HG02970 (cell line): ENCODE measurements around the gene AGER.
"Not testable (repeated sequence)": the region's sequence is repeated elsewhere in the genome, so short reads cannot be mapped to it uniquely, and the experiment has no call there.

ENCODE experiments used
- ATAC-seq: cut with Tn5 transposase; IDR thresholded peaks from one replicate; pipeline ENCODE4 v1.9.1; 2021; ENCODE audit warnings: mild to moderate bottlenecking, moderate library complexity, moderate number of reproducible peaks; ENCODE audit not compliant: unreplicated experiment, low FRiP score

AGER gene

DNA sequence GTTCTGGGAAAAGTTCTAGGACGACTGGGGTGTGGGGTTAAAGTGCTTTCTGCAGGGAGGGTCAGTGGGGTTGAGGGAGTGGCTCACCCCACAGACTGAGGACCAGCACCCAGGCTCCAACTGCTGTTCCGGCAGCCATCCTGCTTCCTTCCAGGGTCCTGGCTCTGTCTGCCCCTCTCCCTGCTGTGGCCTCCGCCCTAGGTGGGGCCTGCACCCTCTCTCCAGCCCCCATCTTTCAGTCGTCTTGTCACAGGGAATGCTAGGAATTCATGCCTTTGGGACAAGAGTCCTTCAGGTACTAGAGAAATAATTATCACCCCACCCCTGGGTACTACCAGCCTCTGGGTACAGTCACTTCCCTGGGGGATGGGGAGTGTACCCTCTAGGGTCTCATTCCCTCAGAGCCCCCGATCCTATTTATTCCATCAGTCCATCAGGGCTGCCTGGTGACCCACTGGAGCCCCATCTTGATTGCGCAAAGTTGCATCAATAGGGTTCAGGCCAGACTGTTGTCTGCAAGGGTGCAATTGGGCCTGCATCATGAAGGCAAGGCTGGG is at the start of gene AGER:
TSS of gene AGER (minus strand) at position 170 of the 557 bp plus-strand sequence. CDS start at position 139, 31 bp downstream.
- no peak for ATAC-seq

GRCh38 chr6:32226434-32226833 is 42.4 kb upstream of the AGER start:
- ATAC-seq: no peak

- ATAC-seq: no peak
Observed at GRCh38 chr6:32224696-32225095, 40.6 kb upstream of the AGER start.

- no peak for ATAC-seq
Observed at GRCh38 chr6:32223258-32224235, 39.5 kb upstream of the AGER start, which contains the start of gene NOTCH4. Gene NOTCH4 (minus strand): TSS chr6:32224067. CDS start chr6:32223928, 139 bp downstream.

DNA sequence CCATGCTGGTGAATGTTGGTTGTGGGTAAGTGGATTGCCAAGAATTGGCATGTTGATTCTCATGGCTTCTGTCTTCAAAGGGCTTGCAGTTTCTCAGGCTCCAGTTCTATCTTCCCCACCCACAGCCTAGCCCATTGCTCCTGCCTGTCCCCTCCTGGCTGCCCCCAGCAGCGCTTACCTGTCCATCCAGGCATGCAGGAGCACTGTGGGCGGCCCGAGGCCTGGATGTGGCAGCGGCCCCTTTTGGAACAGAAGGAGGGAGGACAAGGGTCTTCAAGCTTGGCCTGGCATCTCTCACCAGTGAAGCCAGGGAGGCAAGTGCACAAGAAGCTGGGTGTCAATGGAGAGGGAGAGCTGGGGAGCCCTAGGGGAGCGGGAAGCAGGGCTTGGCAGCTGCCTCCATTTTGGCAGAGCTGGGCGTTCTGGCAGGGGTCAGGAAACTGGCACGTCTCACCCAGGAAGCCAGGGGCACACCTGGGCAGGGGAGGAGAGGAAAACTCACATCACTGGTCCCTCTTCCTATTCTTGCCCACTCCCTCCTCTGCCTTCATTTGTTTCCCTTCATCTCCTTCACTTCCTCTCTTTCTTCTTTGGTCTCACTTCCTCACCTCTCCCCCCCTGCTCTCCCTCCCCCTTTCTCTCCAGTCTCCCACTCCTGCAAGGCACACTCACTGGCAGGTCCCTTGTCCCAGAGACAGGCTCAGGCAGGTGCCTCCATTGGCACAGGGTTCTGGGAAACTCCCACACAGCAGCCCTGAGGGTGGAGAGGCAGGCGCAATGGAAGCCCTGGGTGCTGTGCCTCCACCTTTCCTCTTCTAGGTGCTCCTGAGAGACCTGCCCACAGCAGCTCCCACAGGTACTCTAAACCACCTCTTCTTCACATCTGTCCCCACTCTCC is 38.5 kb upstream of the AGER start:
- ATAC-seq: no peak

DNA sequence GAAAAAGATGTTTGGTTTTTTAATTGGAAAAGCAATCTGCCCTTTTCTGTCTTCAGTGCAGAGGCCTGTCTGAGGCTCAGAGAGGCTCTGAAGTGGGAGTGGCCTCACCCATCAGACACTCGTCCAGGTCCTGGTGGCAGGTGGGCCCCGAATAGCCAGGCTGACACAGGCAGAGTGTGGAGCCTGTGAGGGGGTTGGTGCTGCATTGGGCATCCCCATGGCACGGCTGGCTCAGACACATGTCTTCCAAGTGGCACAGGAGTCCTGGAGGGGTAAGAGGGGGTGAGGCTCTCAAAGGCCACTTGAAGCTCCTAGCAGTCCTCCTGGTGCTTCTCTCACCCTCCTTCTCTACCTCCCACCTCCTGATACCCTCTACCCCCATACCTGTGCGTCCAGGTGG is 36.0 kb upstream of the AGER start:
- ATAC-seq: no peak

DNA sequence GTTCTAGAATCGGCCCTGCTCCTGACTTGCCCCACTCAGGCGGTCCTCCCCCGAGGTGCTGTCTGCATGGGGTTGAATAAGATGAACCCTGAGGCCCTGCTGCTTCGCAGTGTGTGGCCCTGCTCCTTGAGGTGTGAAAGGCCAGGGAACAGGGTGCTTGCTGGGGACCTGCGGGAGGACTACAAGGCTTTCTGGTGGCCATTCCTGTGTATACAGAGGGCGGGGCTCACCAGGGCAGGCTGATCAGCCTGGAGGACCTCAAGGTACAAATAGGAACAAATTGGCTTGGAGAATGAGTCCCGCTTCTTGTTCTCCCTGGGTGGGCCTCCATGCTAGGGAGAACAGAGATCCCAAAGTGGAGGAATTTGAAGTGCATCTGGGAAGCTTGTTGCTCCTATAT is 34.1 kb upstream of the AGER start:
- ATAC-seq: no peak

DNA sequence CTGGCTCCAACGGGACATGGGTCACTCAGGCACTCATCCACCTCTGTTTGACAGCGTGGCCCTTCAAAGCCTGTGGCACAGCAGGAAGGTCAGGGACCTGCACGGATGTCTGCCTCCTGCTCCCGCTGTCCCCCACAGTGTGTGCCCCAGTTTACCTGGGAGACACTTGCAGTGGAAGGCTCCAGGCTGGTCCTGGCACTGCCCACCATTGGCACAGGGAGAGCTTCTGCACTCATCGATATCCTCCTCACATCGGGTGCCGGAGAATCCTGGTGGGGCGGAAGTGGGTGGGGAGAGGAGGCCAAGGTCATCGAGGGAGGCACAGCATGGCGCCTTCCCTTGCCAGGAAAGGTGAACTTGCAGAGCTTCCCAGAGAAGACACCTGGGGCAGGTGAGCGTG is 32.9 kb upstream of the AGER start:
- ATAC-seq: no peak

- no peak for ATAC-seq
Observed at GRCh38 chr6:32216285-32216684, 32.2 kb upstream of the AGER start.

- ATAC-seq: no peak
Observed at GRCh38 chr6:32215617-32216016, 31.6 kb upstream of the AGER start.

GRCh38 chr6:32214126-32214525 is 30.1 kb upstream of the AGER start:
- no peak for ATAC-seq

DNA sequence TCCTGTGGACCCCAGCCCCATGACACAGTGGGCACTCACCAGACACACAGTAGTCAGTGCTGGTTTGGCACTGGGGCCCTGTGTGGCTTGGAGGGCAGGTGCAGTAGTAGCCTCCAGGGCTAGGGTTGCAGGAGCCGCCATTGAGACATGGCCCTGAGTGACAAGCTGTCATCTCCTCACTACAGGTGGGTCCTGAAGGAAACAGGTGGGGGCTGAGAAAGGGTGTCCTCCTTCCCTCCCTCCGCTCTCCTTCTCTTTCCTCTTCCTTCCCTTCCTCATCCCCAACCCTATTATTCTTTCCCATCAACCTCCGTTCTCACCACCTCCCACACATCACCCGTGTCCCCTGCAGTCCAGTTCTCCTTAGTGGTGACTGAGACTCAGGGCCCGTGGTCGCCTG is 29.6 kb upstream of the AGER start:
- ATAC-seq: no peak

DNA sequence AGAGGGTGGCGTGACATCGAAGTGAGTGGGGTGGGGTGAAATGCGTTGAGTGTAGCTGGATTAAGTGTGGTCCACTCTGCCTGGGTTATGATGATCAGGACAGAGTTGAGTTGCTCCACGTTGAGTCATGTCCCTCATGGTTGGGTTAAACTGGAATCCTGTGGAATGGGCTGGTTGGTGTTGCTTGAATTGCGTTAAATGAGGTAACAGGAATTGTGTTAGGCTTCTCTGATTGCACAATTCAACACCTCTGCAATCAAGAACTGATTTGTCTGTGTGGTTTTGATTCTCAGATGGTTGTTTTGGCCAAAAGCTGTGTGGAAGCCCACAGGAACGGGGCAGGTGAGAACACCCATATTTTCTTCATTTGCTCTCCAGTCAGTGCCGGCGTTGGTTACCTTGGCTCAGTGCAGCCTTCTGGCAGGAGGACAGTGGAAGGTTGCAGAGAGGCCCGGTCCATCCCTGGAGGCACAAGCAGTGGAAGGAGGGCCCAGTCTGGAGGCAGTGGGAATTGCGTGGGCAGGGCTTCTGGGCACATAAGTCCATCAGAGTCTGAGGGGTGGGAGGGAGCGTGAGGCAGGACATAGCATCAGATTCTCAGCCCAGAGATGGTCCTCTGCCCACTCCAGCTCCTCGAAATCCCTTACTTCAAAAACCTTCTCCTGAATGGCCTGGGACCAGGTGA is 28.2 kb upstream of the AGER start:
- ATAC-seq: no peak

- not testable (repeated sequence) for ATAC-seq
Observed at GRCh38 chr6:32211432-32211831, 27.4 kb upstream of the AGER start.

DNA sequence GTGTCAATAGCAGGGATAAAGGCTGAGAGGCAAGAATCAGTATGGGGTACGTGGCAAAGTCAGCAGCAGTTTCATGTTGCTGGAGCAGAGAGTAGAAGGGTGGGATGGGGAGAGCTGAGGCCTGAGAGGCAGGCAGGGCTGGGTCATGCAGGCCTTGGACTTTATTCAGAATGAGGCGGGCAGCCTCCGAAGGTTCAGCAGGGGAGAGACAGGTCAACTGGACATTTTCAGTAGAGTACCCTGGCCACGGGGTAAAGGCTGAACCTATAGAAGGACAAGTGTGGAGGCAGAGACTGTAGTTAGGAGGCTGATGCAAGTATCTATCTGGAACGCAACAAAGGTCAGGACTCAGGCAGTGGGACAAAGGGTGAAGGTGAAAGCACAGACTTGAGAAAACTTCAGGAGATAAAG is 26.1 kb upstream of the AGER start:
- no peak for ATAC-seq

GRCh38 chr6:32208996-32209395 is 24.9 kb upstream of the AGER start:
- no peak for ATAC-seq

DNA sequence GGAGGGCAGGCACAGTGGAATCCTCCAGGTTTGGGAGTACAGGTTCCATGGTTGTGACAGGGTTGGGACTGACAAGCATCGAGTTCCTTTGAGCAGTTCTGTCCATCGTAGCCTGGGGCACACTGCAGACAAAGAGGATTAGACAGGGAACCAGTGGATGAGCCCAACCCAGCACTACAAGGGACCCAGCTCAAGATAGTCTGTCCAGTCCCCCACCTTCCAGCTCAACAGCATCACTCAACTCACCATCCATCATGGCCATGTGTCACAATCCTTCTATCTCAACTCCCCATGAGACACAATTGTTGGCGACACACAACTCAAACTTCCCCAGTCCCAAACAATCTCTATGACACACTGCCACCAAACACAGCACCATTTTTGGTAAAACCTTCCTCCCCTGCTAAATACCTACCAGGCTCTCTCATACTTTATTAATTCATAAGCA is 20.2 kb upstream of the AGER start:
- ATAC-seq: no peak

DNA sequence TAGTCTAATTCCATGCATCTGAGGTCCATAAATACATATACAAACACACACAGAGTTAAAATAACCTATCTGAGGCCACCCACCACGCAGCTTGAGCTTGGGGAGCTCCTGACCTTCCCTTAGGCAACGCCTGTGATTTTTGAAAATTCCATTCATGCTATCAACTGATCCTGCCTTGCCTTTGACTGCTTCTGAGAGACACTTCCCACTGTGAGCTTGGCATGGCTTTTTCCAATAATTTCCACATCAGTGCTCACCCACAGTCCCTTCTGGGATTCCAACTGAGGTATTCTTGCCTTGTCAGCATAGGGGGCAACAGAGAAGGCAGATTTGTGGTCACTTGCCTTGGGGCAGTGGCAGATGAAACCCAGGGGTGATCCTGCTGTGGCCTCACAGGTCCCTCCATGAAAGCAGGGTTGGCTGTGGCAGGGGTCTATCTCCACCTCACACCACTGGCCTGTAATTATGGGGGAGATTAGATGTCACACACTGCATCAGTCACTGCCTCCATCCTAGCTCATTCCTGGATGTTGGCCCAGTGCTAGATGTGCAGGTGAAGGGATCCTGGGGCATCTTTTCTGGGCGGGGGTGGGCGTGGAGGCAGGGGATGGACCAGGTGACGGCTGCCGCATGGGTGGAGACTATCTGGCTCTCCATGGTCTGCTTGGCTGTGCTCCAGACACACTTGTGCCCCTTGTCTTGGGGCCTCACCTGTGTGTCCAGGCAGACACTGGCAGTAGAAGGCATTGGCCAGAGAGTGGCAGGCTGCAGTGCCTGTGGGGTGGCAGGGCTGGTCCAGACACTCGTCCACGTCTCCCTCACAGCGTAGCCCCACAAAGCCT is 19.6 kb upstream of the AGER start:
- ATAC-seq: no peak

DNA sequence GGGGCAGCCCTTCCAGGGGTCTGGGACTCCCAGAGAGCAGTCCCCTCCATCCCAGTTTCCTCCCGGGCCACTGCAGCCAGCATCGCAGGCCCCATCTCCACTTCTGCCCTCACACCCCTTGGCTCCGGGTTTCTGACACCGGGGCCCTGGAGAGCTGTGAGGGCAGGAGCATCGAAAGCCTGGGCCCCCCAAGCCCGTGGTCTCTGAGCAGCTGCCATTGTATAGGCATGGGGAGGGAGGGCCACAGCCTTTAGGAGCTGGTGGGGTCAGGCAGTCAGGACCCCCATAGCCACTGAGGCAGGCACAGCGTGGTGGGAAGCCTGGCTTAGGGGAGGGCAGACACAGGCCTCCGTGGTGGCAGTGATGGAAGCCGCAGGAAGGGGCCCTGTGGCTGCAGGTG is 18.1 kb upstream of the AGER start:
- no peak for ATAC-seq
